ENCODE results near the gene KRTAP12-3.

KRTAP12-3 gene

DNA sequence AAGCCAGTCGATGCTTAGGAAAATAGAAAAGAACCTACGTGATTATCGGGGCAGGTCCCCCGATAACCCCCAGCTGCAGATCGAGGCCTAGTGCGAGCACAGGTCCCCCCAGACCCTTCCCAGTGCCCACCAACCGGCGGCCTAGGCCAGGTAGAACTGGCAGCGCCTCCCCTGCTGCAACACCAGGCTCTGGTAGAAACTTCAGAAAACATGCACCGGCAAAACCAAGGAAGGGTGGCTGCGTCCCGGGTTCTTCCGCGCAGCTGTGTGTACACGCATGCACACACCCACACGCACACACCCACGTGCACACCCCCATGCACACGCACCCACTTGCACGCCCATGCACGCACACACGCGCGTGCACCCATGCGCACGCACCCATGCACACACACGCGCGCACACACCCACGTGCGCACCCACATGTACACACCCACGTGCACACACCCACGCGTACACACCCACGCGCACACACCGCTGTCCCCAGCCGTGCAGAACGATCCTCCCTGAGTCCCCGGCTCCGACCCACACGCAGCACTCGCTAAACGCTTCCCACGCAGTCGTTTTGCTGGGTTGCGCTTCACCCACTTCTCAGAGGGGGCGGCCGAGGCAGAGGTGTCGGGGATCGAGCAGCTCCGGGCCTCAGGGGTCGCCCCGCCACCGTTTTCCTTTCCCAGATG, 48.4 kb downstream of the KRTAP12-3 start:
- DNase-seq: no peak

DNA sequence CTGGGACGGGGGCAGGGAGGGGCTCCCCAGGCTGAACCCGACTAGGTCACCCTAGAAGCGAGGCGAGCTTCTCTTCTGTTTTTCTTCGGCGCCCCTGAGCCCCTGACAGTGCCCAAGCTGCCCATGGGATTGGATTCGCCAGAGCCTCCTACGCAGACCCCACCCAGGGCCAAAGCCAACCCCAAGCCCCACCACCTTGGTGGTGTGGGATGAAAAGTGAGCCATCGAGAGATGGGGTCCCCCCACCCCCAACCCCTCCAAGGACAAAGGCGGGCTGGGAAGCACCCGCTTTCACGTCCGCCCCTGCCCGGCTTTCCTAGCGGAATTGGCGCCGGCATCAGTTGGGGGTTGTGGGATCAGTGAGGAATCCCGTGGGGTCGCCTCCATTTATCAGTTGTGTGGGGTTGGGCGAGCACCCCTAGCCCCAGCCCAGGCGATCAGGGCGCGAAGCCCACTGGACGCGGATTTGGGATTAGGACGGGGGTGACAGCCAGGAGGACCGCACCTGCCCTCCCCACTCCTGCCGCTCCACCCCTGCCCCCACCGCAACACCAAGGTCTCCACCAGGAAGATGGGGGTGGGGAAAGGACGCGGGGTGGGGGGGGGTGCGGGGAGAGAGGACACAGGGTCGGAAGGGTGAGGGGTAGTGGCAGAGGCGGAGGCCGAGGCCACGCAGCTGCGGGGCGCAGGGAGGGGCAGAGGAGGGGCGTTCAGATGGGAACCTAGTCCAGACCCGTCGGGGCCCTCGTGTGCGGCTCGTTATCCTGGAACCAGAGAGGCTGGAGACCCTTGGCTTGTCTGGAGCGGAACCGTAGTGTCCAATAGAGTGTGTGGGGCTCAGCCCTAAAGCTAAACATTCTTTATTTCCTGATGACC, 49.2 kb downstream of the KRTAP12-3 start:
- DNase-seq: no peak

All from inflammatory macrophage treated with lipopolysaccharide for 1 hour (primary cell).